Stimulated activated CD8-positive, alpha-beta memory T cell treated with anti-CD3 and anti-CD28 coated beads, Interleukin-7, amount 100 ng/mL, for 1 hour (primary cell): Measurements from ENCODE around the gene FEM1A.
"Not testable (repeated sequence)": the region's sequence is repeated elsewhere in the genome, so short reads cannot be mapped to it uniquely, and the experiment has no call there.

Experiments
- DNase-seq, 2 donors: peaks; one replicate each; pipeline ENCODE4 v3.0.0-alpha.2; 2020; ENCODE audit warnings: low read depth in 2 of 2

Gene FEM1A

GRCh38 chr19:4774136-4774535, 17.4 kb upstream of the FEM1A start:
- DNase-seq: no peak

GRCh38 chr19:4775627-4776152, 15.8 kb upstream of the FEM1A start:
- DNase-seq: no peak

- DNase-seq: no peak
These were observed 14.9 kb upstream of the FEM1A start for GRCh38 chr19:4776436-4777211.

GRCh38 chr19:4778124-4778523, 13.4 kb upstream of the FEM1A start:
- not testable (repeated sequence) for DNase-seq

GRCh38 chr19:4780860-4781259, 10.7 kb upstream of the FEM1A start:
- DNase-seq: no peak

GRCh38 chr19:4781801-4782200, 9.7 kb upstream of the FEM1A start:
- DNase-seq: no peak

- not testable (repeated sequence) for DNase-seq
These were observed 5.0 kb upstream of the FEM1A start for GRCh38 chr19:4786412-4787016.

GRCh38 chr19:4792019-4792865, 708 bp downstream of the FEM1A start:
- DNase-seq: not testable (repeated sequence)

- not testable (repeated sequence) for DNase-seq
These were observed 1.3 kb downstream of the FEM1A start for GRCh38 chr19:4792866-4793195.

GRCh38 chr19:4793278-4793677, 1.7 kb downstream of the FEM1A start:
- not testable (repeated sequence) for DNase-seq

GRCh38 chr19:4794971-4795370, 3.4 kb downstream of the FEM1A start:
- DNase-seq: no peak

GRCh38 chr19:4795400-4795799, 3.9 kb downstream of the FEM1A start:
- DNase-seq: no peak

- no peak for DNase-seq
These were observed 9.1 kb downstream of the FEM1A start for GRCh38 chr19:4800591-4801081.

GRCh38 chr19:4801085-4801619, 9.6 kb downstream of the FEM1A start:
- DNase-seq: no peak

GRCh38 chr19:4802711-4803110, 11.2 kb downstream of the FEM1A start:
- no peak for DNase-seq

- DNase-seq: peak; percentile 37 to 46
These were observed 12.5 kb downstream of the FEM1A start for GRCh38 chr19:4803736-4804695.

- DNase-seq: not testable (repeated sequence)
These were observed 13.6 kb downstream of the FEM1A start for GRCh38 chr19:4805140-4805539.

GRCh38 chr19:4806384-4806783, 14.8 kb downstream of the FEM1A start:
- no peak for DNase-seq

GRCh38 chr19:4807188-4807587, 15.7 kb downstream of the FEM1A start:
- no peak for DNase-seq

- peak; percentile 73 to 89 for DNase-seq
These were observed 20.0 kb downstream of the FEM1A start for GRCh38 chr19:4811328-4812131.
